Neural crest cell (in vitro differentiated cells): Measurements from ENCODE around the gene NUAK1. TPM values are rescaled to one million over a fixed set of nuclear protein-coding genes. Genes with fewer than 3 reads are reported as not detected.

Source experiments
- DNase-seq: peaks from one replicate; pipeline ENCODE4 v3.0.0; 2021; ENCODE audit warnings: low read depth, mixed read lengths, low spot score
- H3K27ac Mint-ChIP-seq: one replicate; pipeline ENCODE4 v1.8.0; 2021; ENCODE audit warnings: mild to moderate bottlenecking, mixed read lengths; ENCODE audit not compliant: unreplicated experiment
- H3K27me3 Mint-ChIP-seq: 2 replicates; pipeline ENCODE4 v1.8.0; 2021; ENCODE audit warnings: low read depth, mild to moderate bottlenecking, mixed read lengths
- H3K36me3 Mint-ChIP-seq: 2 replicates; pipeline ENCODE4 v1.8.0; 2021; ENCODE audit warnings: low read depth, mild to moderate bottlenecking, mixed read lengths
- H3K4me1 Mint-ChIP-seq: 2 replicates; pipeline ENCODE4 v1.8.0; 2021; ENCODE audit warnings: mixed read lengths
- H3K4me3 Mint-ChIP-seq: one replicate; pipeline ENCODE4 v1.8.0; 2021; ENCODE audit warnings: mild to moderate bottlenecking, mixed read lengths
- H3K9me3 Mint-ChIP-seq: 2 replicates; pipeline ENCODE4 v1.8.0; 2021; ENCODE audit warnings: mixed read lengths
- CTCF ChIP-seq: fragments of 200-600 bp; sonication (generic); conservative IDR thresholded peaks from 2 replicates; pipeline ENCODE4 v1.5.0; 2021; ENCODE audit warnings: antibody characterized with exemption, mild to moderate bottlenecking
- total RNA-seq: library from RNA; stranded (reverse); gene quantifications from 2 replicates; pipeline ENCODE4 v1.2.1, GENCODE V29; 2021

Gene NUAK1
- total RNA-seq, 1 donor from 2014 or later, result 35.6 TPM

GRCh38 chr12:106067606-106068205, 71.0 kb downstream of the NUAK1 start:
- H3K36me3 Mint-ChIP-seq, result peaks cover 60% of the 10 kb centered on the region
- H3K27ac Mint-ChIP-seq, result peak overlapping the region; percentile 15
- no peaks in the 10 kb centered on the region for H3K9me3 Mint-ChIP-seq
- no peak for TF ChIP-seq CTCF
- H3K4me3 Mint-ChIP-seq, result no peak overlapping the region
- no peak for DNase-seq
- peaks cover 29% of the 10 kb centered on the region for H3K4me1 Mint-ChIP-seq
- no peaks in the 10 kb centered on the region for H3K27me3 Mint-ChIP-seq

GRCh38 chr12:106066726-106067325, 71.9 kb downstream of the NUAK1 start:
- DNase-seq, result no peak
- Mint-ChIP-seq H3K27ac (no peak overlapping the region), H3K36me3 (peaks cover 60% of the 10 kb centered on the region), H3K4me1 (peaks cover 31% of the 10 kb centered on the region), H3K27me3 (no peaks in the 10 kb centered on the region), H3K9me3 (no peaks in the 10 kb centered on the region), H3K4me3 (no peak overlapping the region)
- no peak for TF ChIP-seq CTCF

GRCh38 chr12:106066051-106066705, 72.6 kb downstream of the NUAK1 start:
- H3K4me3 Mint-ChIP-seq, result peak overlapping the region; percentile 10
- peaks cover 35% of the 10 kb centered on the region for H3K4me1 Mint-ChIP-seq
- DNase-seq, result no peak
- no peak for TF ChIP-seq CTCF
- H3K36me3 Mint-ChIP-seq, result peaks cover 60% of the 10 kb centered on the region
- H3K9me3 Mint-ChIP-seq, result no peaks in the 10 kb centered on the region
- no peaks in the 10 kb centered on the region for H3K27me3 Mint-ChIP-seq
- no peak overlapping the region for H3K27ac Mint-ChIP-seq

GRCh38 chr12:106065506-106065905, 73.2 kb downstream of the NUAK1 start:
- Mint-ChIP-seq H3K4me1 (peaks cover 38% of the 10 kb centered on the region), H3K9me3 (no peaks in the 10 kb centered on the region), H3K4me3 (no peak overlapping the region), H3K36me3 (peaks cover 61% of the 10 kb centered on the region), H3K27ac (no peak overlapping the region), H3K27me3 (no peaks in the 10 kb centered on the region)
- DNase-seq, result no peak
- no peak for TF ChIP-seq CTCF

GRCh38 chr12:106064721-106065021, 74.1 kb downstream of the NUAK1 start:
- Mint-ChIP-seq H3K36me3 (peaks cover 53% of the 10 kb centered on the region), H3K27ac (no peak overlapping the region), H3K4me3 (no peak overlapping the region), H3K27me3 (no peaks in the 10 kb centered on the region), H3K4me1 (peaks cover 40% of the 10 kb centered on the region), H3K9me3 (no peaks in the 10 kb centered on the region)
- no peak for TF ChIP-seq CTCF
- DNase-seq, result no peak
